H4 (cell line): ENCODE data around the gene KDM6A. TPM values are rescaled to one million over a fixed set of nuclear protein-coding genes. Genes with fewer than 3 reads are reported as not detected.
"Not testable (repeated sequence)": the region's sequence is repeated elsewhere in the genome, so short reads cannot be mapped to it uniquely, and the experiment has no call there.

ENCODE experiments used
- DNase-seq: peaks from one replicate; pipeline ENCODE4 v3.0.0-alpha.2; 2015; ENCODE audit warnings: low spot score
- total RNA-seq: library from RNA; depleted of rRNA; stranded (reverse); fragments of >200 nt; shearing (Covaris generic); gene quantifications from 2 replicates; pipeline ENCODE4 v1.2.3, GENCODE V29; 2014

Gene KDM6A
- total RNA-seq, 1 experiment from 2014 or later = 15.5 TPM

DNA sequence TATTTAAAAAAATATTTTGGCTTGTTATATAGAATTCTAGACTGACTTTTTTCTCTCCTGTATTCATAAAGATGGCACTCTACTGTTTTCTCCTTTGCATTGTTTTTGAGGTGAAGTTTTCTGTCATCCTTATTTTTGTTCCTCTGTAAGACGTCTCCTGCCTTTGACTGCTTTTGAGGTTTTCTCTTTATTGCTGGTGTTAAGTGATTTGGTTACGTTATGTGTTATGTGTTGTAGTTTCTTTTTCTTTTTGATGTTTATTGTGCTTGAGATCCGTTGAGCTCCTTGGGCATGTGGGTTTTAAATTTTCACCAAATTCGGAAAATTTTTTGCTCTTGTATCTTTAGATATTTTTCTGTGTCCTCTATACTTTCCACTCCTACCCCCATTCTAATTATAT lies 50.0 kb downstream of the KDM6A start:
- DNase-seq = no peak

DNA sequence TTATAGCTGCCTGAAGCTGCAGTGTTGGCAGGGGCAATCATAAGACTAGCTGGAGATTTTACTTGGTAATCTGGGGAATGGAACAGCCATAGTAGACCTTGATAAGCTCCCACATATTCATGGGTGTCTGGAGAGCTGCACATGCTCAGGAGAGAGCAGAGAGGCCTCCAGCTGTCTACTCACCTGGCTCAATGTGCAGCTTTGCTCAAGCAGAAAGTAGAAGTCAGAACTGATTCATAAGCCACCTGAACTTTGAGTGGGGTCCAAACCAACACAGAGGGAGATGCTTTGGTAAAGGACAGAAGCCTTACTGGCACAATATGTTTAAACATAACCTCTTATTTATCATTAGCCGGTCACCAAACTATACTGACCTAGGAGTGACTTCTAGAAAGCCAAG lies 54.4 kb downstream of the KDM6A start:
- no peak for DNase-seq

DNA sequence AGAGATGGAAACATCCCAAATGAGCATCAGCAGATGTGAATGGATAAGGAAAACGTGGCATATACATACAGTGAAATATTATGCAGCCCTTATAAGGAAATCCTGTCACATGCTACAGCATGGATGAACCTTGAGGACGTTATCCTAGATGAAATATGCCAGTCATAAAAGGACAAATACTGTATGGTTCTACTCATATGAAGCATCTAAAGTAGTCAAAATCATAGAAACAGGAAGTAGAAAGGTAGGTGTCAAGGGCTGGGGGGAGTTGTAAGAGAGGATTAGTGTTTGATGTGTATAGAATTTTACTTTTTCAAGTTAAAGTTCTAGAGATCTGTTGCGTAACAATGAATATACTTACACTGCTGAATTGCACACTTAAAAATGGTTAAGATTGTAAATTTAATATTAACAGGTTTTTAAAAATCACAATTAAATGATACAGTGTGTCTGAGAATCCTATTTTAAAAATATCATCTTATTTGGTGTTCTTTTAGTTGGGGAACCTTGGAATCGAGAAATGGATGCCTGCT lies 58.5 kb downstream of the KDM6A start:
- DNase-seq = no peak

DNA sequence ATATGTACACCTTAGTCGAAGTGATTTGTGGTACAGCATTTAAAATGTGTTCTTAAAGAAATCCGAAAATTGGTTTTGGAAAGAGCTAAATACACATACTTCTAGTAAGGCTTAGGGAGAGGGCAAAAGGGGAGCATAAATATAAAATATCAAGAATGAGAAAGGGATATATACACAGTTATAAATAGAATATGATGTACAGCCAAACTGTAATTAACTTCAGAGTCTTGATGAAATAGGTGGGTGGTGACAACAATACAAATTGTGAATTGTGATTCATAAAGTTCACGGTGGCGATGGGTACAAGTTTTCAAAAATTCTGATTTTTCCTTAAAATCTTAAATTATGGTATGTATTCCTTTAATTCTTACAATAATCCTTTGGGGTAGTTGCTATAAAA lies 62.2 kb downstream of the KDM6A start:
- no peak for DNase-seq

DNA sequence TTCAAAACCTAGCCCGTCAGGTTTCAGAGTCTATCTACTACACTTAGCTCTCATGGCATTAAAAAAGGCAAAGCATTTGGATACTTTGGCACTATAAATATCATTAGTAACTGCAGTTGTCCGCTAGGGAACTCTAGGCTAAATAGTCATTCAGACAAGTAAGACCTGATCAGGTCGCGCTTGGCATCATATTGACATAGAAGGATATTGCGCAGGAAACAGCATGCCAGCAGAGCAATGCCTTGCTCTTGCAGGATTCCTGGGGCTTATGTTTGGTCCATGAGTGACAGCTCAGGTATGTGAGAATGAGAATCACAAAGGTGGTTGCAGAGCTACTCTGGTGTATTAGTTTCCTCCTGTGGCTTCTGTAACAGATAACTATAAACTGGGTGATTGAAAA lies 62.7 kb downstream of the KDM6A start:
- no peak for DNase-seq

DNA sequence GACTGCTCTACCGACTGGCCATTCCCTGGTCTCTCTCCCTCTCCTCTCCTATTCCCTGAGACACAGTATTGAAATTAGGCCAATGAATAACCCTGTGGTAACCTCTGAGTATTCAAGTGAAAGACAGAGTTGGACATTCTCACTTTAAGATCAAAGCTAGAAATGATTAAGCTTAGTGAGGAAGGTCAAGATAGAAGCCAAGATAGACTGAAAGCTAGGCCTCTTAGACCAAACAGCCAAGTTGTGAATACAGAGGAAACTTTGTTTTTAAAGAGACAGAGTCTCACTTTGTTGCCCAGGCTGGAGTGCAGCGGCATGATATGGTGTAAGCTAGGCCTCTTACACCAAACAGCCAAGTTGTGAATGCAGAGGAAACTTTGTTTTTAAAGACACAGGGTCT lies 64.6 kb downstream of the KDM6A start:
- DNase-seq = no peak

DNA sequence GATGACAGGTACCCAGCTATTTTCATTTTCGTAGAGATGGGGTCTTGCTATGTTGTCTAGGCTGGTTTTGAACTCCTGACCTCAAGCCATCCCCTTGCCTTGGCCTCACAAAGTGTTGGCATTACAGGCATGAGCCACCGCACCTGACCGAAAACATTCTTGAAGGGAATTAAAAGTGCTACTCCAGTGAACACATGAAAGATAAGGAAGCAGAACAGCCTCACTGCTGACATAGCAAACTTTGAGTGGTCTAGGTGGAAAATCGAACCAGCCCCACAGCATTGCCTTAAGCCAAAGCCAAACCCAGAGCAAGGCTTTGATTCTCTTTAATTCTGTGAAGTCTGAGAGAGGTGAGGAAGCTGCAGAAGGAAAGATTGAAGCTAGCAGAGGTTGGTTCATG lies 65.1 kb downstream of the KDM6A start:
- DNase-seq = no peak

DNA sequence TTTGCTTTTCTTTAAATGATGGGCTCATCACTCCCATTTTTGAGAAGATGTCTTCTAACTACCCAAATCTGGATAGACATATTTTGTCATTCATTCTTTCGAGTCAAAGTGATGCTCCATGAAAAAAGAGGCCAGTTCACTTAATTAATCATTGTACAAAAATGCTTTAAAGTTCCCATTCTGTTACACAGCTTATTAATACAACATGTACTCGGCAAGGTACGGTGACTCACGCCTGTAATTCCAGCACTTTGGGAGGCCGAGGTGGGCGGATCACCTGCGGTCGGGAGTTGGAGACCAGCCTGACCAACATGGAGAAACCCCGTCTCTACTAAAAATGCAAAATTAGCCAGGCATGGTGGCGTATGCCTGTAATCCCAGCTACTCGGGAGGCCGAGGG lies 67.6 kb downstream of the KDM6A start:
- not testable (repeated sequence) for DNase-seq

DNA sequence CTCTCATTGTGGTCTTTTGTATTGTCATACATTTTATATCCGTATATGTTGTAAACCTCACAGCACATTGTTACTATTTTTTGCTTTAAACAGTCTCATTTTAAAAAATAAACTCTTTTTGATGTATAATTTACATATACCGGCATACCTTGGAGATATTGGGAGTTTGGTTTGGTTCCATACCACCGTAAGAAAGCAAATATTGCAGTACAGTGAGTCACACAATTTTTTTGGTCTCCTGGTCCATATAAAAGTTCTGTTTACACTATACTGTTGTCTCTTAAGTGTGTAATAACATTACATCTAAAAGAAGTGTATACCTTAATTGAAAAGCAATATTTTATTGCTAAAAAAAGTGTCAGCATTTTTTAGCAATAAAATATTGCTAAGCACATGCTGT lies 70.0 kb downstream of the KDM6A start:
- DNase-seq = no peak

DNA sequence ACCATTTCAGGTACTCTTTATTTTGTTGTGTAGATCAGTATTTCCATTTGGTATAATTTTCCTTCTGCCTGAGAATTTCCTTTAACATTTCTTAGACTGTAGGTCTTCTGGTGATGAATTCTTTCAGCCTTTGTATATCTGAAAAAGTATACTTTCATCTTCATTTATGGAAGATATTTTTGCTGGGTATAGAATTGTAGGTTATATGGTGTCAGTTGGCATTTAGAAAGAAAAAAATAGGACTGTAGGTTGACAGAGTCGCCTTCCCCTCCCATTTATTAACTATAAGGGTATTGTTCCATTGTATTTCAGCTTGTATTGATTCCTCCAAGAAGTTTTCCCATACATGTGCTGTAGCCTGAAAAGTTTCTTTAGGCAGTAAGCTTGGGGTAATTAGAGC lies 71.9 kb downstream of the KDM6A start:
- no peak for DNase-seq

DNA sequence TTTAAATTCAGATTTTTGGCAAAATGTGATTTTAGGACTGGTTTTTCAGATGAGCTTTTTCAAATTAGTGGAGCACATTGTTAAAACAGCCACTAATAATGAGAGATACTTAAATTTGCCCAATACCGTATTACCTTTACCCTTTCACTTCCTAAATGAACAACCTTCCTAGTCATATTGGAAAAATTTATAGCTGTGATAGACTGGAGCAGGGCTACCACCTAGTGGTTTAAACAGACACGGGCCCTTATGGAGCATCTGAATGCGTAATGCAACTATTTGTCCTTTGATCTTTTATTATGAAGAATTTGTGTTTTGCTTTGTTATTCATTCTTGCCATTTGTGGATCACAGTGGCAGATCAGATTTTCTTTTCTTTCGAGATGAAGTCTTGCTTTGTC lies 72.7 kb downstream of the KDM6A start:
- no peak for DNase-seq

DNA sequence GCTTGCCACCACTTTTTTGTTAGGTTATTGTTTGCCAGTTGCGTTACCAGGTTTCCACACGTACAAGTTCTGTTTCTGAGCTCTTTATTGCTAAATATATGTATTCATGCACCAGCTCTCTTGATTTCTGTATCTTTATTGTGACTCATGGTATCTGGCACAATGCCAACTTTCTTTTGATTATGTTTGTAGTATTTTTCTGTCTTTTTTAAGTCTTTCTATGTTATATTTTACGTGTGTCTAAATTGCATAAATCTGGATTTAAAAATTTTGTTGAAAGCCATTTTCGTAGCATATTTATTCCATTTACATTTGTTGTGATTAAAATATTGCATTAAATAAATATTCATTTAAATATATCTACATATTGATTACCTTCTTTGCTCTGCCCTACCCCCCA lies 73.8 kb downstream of the KDM6A start:
- DNase-seq = no peak

DNA sequence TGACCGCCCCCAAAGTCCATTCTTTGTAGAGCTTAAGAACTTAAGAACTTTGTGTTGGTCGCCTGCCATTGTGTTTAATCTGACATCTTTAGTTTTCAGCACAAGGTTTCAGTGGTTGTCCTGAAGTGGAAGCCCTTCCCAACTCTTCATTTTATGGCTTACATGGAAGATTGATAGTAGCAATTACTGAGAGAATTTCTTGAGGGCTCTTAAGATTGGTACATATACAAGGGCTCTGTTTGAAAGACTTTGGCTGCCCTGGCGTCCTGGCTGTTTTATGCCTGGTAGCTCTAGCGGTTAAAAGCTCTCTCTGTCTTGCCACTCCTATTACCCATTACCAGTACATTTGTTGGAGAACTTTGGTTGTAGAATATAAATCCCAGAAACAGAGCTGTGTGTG lies 75.0 kb downstream of the KDM6A start:
- DNase-seq = no peak

DNA sequence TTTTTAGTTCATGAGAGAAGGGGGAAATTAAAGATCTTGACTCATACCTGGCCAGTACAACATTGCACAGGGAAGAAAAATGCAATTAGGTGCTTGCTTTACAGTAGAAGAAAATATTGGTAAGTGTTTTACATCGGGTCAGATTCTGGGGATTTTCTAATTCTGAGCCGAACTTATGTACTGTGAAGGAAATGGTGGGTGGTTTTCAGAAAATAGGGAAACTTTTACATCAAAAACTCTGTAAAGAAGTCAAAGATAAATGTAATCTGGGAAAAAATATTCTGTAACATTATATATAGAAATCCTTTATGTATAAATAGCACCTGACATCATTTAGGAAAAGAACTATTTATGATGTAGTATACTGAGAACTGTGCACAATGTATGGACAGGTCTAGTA lies 75.4 kb downstream of the KDM6A start:
- DNase-seq = no peak

DNA sequence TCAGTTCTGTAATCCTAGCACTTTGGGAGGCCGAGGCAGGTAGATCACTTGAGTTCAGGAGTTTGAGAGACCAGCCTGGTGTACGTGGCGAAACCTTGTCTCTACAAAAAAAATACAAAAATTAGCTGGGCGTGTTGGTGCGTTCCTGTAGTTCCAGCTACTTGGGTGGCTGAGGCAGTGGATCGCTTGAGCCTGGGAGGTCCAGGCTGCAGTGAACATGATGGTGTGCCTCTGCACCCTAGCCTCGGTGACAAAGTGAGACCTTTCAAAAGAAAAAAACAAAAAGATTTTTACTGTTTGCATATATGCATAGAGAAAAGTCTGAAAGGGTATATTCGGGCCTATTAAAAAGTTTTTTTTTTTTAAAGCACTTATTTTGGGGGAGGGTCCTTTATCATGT lies 76.1 kb downstream of the KDM6A start:
- DNase-seq = no peak

DNA sequence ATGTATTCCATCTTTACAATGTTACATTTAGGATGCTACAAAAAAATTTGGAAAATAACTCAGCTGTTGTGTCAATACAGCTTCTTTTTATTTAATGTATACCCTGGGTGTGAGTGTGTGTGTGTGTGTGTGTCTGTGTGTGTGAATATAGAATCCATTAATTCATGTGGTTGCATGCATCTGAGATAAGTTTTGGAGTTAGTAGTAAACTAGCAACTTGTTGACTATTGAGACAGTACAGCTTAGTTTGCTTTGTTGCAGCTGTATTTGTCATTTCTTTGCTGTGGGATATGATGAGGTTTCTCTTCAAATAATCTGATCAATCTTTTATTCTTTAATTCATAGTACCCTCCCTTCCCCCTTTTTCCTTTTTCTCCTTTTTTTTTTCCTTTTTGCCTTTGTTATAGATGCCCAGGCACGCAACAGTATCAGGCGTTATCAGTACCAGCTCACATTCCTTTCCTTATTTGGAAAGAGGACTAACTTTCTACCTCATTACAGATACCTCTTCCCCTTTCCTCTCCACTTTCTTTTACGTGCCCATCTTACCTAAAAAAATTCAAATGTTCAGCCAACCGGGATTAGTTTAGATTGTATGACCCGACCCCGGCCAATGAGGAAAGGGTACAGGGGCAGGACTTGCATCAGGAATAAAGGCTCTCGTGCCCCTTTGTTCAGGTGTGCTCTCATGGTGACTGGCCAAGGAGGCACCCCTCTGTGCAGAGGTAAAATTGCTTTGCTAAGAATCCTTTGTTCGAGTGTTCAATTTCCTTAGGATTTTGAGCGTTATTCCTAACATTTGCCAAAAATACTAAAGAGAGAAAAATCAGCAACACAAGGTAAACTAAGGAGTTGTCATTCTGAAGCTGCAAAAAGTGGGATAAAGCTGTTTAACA lies 77.7 kb downstream of the KDM6A start:
- DNase-seq = peak; percentile 8

DNA sequence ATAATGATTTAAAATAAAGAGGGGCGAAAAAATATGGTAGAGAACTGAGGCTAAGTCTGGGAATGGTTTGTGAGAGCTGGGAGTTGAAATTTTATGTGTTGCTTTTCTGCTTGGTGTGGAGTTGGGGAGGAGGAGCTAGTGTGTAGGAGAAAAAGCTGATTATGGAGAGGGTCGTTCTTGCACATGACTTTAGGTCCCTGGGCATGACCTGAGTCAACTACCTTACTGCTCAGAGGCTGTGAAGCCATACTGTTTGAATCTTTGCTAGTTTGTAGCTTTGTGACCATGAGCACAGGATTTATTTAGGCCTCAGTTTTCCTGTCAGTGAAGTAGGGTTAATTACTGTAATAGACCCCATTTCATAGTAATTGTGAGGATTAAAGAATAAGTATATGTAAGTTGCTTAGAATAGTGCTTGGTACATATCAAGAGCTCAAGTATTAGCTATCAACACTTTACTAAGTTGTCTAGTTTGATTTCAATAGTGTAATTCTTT lies 78.6 kb downstream of the KDM6A start:
- no peak for DNase-seq

DNA sequence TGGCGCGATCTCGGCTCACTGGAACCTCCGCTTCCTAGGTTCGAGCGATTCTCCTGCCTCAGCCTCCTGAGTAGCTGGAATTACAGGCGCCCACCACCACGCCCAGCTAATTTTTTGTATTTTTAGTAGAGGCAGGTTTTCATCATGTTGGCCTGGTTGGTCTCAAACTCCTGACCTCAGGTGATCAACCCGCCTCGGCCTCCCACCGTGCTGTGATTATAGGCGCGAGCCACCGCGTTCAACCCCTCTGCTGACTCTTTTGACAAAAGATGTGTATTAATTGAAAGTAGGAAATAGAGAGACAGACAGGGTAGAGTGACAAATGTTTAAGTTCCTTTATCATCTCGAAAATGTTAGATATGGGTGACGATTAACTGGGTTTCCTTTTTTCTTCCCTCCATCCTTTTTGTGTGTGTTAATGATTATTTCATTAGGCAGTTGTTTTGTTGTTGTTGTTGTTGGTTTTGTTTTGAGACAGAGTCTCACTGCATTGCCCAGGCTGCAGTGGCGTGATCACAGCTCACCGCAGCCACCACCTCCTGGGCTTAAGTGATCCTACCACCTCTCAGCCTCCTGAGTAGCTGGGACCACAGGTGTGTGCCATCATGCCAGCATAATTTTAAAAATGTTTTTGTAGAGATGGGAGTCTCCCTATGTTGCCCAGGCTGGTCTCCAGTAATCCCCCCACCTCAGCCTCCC lies 79.5 kb downstream of the KDM6A start:
- DNase-seq = no peak

DNA sequence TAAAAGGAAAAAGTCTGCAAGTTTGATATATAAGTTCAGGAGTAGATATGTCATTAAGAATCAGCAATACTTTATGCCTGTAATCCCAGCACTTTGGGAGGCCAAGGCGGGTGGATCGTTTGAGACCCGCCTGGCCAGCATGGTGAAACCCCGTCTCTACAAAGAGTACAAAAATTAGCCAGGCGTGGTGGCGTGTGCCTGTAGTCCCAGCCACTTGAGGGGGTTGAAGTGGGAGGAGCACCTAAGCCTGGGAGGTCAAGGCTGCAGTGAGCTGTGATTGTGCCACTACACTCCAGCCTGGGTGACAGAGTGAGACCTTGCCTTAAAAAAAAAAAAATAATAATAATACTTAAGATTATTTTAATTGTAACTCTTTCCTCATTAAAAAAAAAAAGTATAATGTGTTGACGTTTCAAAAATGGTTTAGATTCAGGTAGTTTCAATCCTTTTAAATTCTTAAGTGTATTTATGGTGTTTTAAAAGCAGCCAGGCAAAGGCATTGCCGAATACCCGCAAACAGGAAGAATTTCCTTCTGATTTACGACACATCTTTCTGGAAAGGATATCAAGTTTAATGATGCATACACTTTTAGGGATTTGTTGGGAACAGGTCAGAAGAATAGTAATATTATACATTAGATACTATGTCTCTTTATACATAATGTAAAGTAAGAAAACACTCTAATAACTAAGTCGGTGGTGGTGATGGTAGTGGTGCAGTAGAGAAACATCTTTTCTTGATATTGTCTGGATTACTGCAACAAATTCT lies 80.9 kb downstream of the KDM6A start:
- no peak for DNase-seq

DNA sequence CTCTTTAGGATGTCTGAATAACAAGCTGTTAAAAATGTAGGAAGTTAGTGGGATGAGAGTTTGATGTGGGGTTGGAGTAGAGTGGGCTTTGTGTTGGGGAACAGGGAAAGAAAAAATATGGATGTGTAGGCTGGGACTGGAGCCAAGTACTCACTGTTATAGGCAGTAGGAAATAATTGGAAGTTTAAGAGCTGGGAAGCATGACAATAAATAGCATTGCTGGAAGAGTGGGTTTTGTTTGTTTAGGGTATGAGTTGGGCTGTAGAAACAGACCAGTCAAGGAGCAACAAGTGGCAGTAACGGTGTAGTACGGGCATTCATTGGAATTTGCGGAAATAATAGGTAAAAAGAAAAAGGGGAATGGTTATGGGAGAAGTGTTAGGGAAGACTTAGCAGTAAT lies 81.6 kb downstream of the KDM6A start:
- no peak for DNase-seq

DNA sequence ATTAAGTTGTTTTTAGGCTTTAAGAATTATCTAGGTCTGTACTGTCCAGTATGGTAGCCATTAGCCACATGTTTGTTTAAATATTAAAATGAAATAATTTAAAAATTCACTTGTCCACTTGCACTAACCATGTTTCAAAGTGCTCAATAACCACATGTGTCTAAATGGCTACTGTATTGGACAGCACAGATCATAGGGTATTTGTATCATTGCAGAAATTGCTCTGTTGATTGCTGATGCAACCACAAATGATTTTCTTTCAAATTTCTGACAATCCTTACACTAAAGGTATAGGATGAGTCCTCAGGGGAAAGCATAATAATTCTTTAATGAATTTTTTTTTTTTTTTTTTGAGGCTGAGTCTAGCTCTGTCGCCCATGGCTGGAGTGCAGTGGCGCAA lies 84.9 kb downstream of the KDM6A start:
- DNase-seq = no peak

DNA sequence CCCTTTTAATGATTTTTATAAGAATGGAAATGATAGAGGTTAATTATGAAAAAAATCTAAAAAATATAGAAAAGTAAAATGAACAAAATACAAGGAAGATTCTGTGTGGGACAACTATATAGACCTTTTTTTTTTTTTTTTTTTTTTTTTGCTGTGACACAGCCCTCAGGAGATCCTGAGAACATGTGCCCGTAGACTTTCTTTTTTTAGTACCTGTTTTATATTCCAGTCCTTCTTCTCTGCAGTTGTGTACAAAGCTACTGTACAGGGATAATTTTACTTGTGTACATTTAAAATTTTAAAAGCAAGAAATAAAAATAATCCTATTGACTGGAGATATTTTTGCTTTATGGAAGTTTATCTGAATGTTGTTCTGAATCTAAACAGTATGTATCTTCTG lies 85.5 kb downstream of the KDM6A start:
- DNase-seq = no peak
